Stimulated activated CD4-positive, alpha-beta T cell treated with anti-CD3 and anti-CD28 coated beads, Interleukin-1b, Interleukin-23, amount 100 ng/mL, for 48 hours (primary cell): ENCODE measurements around the gene TRIM49D2.
"Not testable (repeated sequence)": the region's sequence is repeated elsewhere in the genome, so short reads cannot be mapped to it uniquely, and the experiment has no call there.

Experiments
- DNase-seq: peaks from one replicate; pipeline ENCODE4 v3.0.0-alpha.2; 2020

Gene TRIM49D2, protein sequence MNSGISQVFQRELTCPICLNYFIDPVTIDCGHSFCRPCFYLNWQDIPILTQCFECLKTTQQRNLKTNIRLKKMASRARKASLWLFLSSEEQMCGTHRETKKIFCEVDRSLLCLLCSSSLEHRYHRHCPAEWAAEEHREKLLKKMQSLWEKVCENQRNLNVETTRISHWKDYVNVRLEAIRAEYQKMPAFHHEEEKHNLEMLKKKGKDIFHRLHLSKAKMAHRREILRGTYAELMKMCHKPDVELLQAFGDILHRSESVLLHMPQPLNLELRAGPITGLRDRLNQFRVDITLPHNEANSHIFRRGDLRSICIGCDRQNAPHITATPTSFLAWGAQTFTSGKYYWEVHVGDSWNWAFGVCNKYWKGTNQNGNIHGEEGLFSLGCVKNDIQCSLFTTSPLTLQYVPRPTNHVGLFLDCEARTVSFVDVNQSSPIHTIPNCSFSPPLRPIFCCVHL

DNA sequence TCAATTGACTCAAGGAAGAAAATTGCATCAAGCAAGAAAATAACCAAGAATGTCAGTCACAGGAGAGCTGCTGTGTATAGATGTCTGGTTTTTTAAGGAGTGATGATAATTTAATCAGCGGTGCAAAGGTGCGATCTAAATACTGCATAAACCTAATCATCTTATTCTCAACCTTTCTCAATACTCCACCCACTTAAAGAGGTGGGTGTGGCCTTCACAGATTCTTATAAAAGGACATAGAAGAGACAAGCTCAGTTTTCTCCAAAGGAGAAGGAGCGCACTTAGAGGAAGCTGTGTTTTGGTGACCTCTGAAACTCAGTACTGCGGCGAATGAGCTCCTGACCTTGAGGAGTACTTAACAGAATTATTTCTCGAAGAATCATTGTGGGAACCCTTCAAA is at the start of gene TRIM49D2:
Gene TRIM49D2 (plus strand): TSS at position 301 of the 400 bp plus-strand sequence. CDS start 2,698 bp downstream, outside the sequence.
- not testable (repeated sequence) for DNase-seq

DNA sequence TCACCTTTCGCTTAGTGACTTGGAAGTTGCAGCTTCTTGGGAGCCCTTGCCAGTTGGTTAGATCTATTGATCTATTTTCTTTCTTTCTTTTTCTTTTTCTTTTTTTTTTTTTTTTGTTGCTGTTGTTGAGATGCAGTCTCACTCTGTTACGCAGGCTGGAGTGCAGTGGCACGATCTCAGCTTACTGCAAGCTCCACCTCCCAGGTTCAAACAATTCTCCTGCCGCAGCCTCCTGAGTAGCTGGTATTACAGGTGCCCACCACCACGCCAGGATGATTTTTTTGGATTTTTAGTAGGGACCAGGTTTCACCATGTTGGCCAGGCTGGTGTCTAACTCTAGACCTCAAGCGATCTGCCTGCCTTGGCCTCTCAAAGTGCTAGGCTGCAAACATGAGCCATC is 46.4 kb upstream of the TRIM49D2 start:
- not testable (repeated sequence) for DNase-seq

DNA sequence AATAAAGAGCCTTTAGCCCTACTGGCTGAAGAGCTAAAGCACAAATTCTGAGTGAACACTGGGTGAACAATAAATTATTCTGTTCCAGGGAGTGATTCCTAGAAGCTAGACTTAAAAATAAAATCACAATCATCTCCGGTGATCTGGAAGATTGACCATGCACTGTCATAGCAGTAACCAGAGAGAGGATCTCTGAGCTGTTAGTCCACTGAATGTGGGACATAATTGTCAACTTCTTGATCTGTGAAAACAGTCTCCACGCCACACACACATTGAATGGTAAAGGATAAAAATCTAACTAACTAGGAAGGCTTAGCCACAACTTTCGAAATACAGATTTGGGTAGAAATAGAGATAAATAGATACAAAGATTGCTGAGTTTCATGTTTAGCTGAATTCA is 30.6 kb upstream of the TRIM49D2 start:
- DNase-seq, result not testable (repeated sequence)

DNA sequence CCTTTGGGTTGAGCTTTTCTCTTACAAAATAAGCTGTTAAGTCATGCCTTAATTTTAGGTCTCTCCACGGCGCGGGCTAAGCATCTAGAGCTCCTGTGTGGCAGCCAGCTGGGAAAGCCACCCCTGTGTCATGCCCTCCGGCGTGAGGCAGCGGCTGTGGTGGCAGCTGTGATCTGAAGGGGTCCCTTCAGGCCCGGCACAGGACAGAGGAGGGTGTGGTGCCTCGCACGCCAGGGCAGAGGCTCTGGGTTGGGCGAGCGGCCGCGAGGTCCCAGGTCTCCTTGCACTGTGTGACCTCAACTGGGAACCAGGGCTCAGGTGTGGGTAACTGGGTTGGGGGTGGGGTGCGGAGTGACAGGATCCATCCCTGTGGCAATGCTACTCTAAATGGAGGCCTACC is 23.1 kb upstream of the TRIM49D2 start:
- DNase-seq, result not testable (repeated sequence)

DNA sequence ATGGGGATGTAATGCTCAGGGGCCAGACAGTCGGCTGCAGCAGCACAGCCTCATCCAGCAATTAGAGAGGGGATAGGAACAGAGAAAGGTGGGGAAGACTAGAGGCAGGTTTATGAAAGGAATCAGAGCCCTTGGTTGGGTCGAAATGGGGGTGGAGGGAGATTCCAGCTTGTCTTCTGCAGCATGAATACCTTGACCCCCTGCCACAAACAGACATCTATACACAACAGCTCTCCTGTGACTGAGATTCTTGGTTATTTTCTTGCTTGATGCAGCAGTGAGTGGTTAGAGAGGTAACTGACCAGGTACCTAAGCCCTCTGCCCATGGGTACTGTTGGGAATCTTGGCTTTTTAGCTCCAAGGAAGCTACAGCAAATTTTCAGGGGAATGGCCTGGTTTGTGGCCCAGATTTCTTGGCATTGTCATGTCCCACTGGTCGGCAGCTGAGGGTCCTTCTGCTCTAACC is 1.6 kb upstream of the TRIM49D2 start, which contains the start of gene TRIM49D1:
Gene TRIM49D1 (minus strand): TSS at position 51 of the 466 bp plus-strand sequence. CDS start 4,535 bp downstream, outside the sequence.
- DNase-seq, result no peak

DNA sequence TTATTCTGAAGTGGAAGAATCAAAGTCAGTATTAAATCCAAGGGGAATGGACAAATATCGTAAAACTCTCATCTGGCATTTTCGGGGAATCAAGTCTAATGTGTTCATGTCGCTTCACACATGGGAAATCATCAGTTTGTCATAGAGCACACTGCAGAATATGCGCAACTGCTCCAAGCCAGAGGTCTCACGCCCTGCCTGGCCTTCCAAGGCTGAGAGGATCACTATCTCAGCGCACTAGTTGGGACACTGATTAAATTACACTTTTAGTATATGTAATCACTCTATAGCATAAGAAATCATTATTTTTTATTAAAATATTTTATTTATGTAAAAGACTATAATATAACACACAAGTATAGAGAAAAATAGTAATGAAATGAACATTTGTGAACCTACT is 37.0 kb downstream of the TRIM49D2 start:
- DNase-seq, result not testable (repeated sequence)

DNA sequence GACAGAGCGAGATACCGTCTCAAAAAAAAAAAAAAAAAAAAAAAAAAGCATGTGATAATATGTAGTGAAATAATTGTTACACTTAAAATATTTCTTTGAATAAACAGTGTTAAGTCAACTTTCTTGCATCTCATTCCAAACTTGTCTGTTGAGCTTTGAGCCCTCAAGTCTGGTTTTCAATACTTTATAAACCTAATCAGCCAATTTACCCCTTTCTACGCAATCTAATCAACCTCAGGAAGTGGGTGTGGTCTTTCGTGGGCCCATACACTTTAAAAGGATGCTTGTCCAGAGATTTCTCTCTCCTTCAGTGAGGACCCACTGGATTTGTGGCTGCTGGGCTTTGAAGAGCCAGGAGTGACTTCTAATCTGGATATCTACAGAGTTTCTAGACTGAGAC is 41.9 kb downstream of the TRIM49D2 start, which contains the start of gene TRIM64:
Gene TRIM64 (plus strand): TSS at position 301 of the 400 bp plus-strand sequence. CDS start 2,467 bp downstream, outside the sequence.
- not testable (repeated sequence) for DNase-seq
